Glutamatergic neuron (in vitro differentiated cells): Measurements from ENCODE around the gene LEMD2. TPM values are rescaled to one million over a fixed set of nuclear protein-coding genes. Genes with fewer than 3 reads are reported as not detected.

ENCODE experiments used
- DNase-seq: peaks from one replicate; pipeline ENCODE4 v3.0.0; 2022
- H3K27ac Mint-ChIP-seq: one replicate; pipeline ENCODE4 v1.8.0; 2020; ENCODE audit warnings: mild to moderate bottlenecking, mixed read lengths, inconsistent platforms; ENCODE audit not compliant: unreplicated experiment
- H3K27me3 Mint-ChIP-seq: one replicate; pipeline ENCODE4 v1.8.0; 2020; ENCODE audit warnings: mild to moderate bottlenecking, moderate library complexity, mixed read lengths, inconsistent platforms; ENCODE audit not compliant: unreplicated experiment
- H3K36me3 Mint-ChIP-seq: one replicate; pipeline ENCODE4 v1.8.0; 2020; ENCODE audit warnings: mild to moderate bottlenecking, mixed read lengths, inconsistent platforms; ENCODE audit not compliant: unreplicated experiment
- H3K4me1 Mint-ChIP-seq: one replicate; pipeline ENCODE4 v1.8.0; 2020; ENCODE audit warnings: mild to moderate bottlenecking, low read depth, mixed read lengths, inconsistent platforms; ENCODE audit not compliant: unreplicated experiment
- H3K4me3 Mint-ChIP-seq: one replicate; pipeline ENCODE4 v1.8.0; 2020; ENCODE audit warnings: mild to moderate bottlenecking, mixed read lengths, inconsistent platforms; ENCODE audit not compliant: unreplicated experiment
- H3K9me3 Mint-ChIP-seq: one replicate; pipeline ENCODE4 v1.8.0; 2020; ENCODE audit warnings: mild to moderate bottlenecking, moderate library complexity, mixed read lengths, inconsistent platforms; ENCODE audit not compliant: unreplicated experiment
- total RNA-seq: library from RNA; stranded (reverse); fragmentation: NEBNext Ultra II Directional; extraction: Animal tissue kit (Norgen Biotek cat#: 25700); gene quantifications from one replicate; pipeline ENCODE4 v1.2.1, GENCODE V29; 2021; ENCODE audit not compliant: unreplicated experiment
- TF ChIP-seq, protein P1 (sequence below): fragments of 200-600 bp; sonication (generic); IDR thresholded peaks from one replicate; pipeline ENCODE4 v1.5.0; 2021; ENCODE audit not compliant: partially characterized antibody, unreplicated experiment

LEMD2 gene
- total RNA-seq, 1 donor from 2014 or later: 82.4 TPM

GRCh38 chr6:33763483-33763882 is 25.4 kb downstream of the LEMD2 start:
- no peaks in the 10 kb centered on the region for H3K36me3 Mint-ChIP-seq
- H3K4me1 Mint-ChIP-seq: peaks cover 3% of the 10 kb centered on the region
- DNase-seq: no peak
- peaks cover 7% of the 10 kb centered on the region for H3K27me3 Mint-ChIP-seq
- H3K9me3 Mint-ChIP-seq: no peaks in the 10 kb centered on the region
- H3K4me3 Mint-ChIP-seq: no peak overlapping the region
- no peak overlapping the region for H3K27ac Mint-ChIP-seq
- TF ChIP-seq, protein P1, sequence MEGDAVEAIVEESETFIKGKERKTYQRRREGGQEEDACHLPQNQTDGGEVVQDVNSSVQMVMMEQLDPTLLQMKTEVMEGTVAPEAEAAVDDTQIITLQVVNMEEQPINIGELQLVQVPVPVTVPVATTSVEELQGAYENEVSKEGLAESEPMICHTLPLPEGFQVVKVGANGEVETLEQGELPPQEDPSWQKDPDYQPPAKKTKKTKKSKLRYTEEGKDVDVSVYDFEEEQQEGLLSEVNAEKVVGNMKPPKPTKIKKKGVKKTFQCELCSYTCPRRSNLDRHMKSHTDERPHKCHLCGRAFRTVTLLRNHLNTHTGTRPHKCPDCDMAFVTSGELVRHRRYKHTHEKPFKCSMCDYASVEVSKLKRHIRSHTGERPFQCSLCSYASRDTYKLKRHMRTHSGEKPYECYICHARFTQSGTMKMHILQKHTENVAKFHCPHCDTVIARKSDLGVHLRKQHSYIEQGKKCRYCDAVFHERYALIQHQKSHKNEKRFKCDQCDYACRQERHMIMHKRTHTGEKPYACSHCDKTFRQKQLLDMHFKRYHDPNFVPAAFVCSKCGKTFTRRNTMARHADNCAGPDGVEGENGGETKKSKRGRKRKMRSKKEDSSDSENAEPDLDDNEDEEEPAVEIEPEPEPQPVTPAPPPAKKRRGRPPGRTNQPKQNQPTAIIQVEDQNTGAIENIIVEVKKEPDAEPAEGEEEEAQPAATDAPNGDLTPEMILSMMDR: no peak

DNA sequence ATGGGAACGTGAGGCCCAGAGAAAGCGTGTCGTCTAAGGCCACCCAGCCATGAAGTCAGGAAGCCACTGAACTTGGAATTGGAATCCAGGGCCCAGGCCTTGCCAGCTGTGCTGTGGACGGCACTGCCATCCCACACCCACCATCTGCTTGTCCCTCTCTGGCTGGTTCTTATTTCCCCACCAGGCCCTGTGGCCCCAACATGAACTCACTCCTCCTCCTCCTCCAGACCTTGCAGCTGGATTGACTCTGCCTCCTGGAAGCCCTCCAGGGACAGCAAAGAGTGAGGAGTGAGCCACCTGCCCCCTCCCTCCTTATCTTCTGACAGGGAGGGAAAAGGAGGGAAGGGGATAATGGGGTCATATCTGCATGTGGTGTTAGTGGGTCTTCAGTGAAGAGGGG is 26.2 kb downstream of the LEMD2 start:
- H3K9me3 Mint-ChIP-seq: no peaks in the 10 kb centered on the region
- H3K36me3 Mint-ChIP-seq: no peaks in the 10 kb centered on the region
- H3K4me1 Mint-ChIP-seq: peaks cover 3% of the 10 kb centered on the region
- peaks cover 7% of the 10 kb centered on the region for H3K27me3 Mint-ChIP-seq
- H3K4me3 Mint-ChIP-seq: no peak overlapping the region
- TF ChIP-seq, protein P1: no peak
- no peak for DNase-seq
- H3K27ac Mint-ChIP-seq: no peak overlapping the region

- Mint-ChIP-seq H3K9me3 (no peaks in the 10 kb centered on the region), H3K4me1 (peaks cover 3% of the 10 kb centered on the region), H3K4me3 (no peak overlapping the region), H3K36me3 (no peaks in the 10 kb centered on the region), H3K27ac (no peak overlapping the region), H3K27me3 (peaks cover 7% of the 10 kb centered on the region)
- TF ChIP-seq, protein P1: peak; percentile 26
- peak; percentile 73 for DNase-seq
These were observed 26.9 kb downstream of the LEMD2 start for GRCh38 chr6:33761922-33762629.

- no peak for DNase-seq
- no peak overlapping the region for H3K4me3 Mint-ChIP-seq
- no peaks in the 10 kb centered on the region for H3K9me3 Mint-ChIP-seq
- H3K27me3 Mint-ChIP-seq: peaks cover 7% of the 10 kb centered on the region
- H3K36me3 Mint-ChIP-seq: no peaks in the 10 kb centered on the region
- H3K27ac Mint-ChIP-seq: no peak overlapping the region
- TF ChIP-seq, protein P1: no peak
- peaks cover 3% of the 10 kb centered on the region for H3K4me1 Mint-ChIP-seq
These were observed 27.4 kb downstream of the LEMD2 start for GRCh38 chr6:33761581-33761921.

- H3K27me3 Mint-ChIP-seq: peaks cover 9% of the 10 kb centered on the region
- no peak for DNase-seq
- no peak overlapping the region for H3K4me3 Mint-ChIP-seq
- no peaks in the 10 kb centered on the region for H3K9me3 Mint-ChIP-seq
- no peaks in the 10 kb centered on the region for H3K36me3 Mint-ChIP-seq
- H3K4me1 Mint-ChIP-seq: peaks cover 6% of the 10 kb centered on the region
- TF ChIP-seq, protein P1: no peak
- no peak overlapping the region for H3K27ac Mint-ChIP-seq
These were observed 28.9 kb downstream of the LEMD2 start for GRCh38 chr6:33759887-33760629.
